ENCODE data around the gene C1orf159. TPM values are rescaled to one million over a fixed set of nuclear protein-coding genes. Genes with fewer than 3 reads are reported as not detected.

Gene C1orf159
- total and polyA plus RNA-seq, 12 donors, result 0.55 to 54.3 (median 11.3) TPM

- no peak for TF ChIP-seq POLR2A (IDR thresholded peaks at IDR 0.05)
- TF ChIP-seq, protein P1, sequence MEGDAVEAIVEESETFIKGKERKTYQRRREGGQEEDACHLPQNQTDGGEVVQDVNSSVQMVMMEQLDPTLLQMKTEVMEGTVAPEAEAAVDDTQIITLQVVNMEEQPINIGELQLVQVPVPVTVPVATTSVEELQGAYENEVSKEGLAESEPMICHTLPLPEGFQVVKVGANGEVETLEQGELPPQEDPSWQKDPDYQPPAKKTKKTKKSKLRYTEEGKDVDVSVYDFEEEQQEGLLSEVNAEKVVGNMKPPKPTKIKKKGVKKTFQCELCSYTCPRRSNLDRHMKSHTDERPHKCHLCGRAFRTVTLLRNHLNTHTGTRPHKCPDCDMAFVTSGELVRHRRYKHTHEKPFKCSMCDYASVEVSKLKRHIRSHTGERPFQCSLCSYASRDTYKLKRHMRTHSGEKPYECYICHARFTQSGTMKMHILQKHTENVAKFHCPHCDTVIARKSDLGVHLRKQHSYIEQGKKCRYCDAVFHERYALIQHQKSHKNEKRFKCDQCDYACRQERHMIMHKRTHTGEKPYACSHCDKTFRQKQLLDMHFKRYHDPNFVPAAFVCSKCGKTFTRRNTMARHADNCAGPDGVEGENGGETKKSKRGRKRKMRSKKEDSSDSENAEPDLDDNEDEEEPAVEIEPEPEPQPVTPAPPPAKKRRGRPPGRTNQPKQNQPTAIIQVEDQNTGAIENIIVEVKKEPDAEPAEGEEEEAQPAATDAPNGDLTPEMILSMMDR (IDR thresholded peaks at IDR 0.05), result no peak
- H3K36me3 ChIP-seq (replicated peaks in 1 of 2), result no peaks in the 10 kb centered on the region
- 87 to 92% (median 90%) methylated on average over 21 to 25 of the region's 25 CpGs; no CpG with 5 or more reads in 1 of the 4 donors for WGBS, 4 donors
- no peak overlapping the region for H3K4me3 ChIP-seq
- intact Hi-C loops (cut with DNase I), result no loop called here
- peaks cover 18% of the 10 kb centered on the region for H3K27me3 ChIP-seq
- DNase-seq, result no peak
- peaks cover 8 to 10% of the 10 kb centered on the region in 2 donors for H3K4me1 ChIP-seq (replicated peaks in 1 of 2)
- H3K9me3 ChIP-seq (replicated peaks in 1 of 3), result no peaks in the 10 kb centered on the region
- H3K27ac ChIP-seq, result no peak overlapping the region
These were observed 74.0 kb downstream of the C1orf159 start for GRCh38 chr1:1041873-1042272.

DNA sequence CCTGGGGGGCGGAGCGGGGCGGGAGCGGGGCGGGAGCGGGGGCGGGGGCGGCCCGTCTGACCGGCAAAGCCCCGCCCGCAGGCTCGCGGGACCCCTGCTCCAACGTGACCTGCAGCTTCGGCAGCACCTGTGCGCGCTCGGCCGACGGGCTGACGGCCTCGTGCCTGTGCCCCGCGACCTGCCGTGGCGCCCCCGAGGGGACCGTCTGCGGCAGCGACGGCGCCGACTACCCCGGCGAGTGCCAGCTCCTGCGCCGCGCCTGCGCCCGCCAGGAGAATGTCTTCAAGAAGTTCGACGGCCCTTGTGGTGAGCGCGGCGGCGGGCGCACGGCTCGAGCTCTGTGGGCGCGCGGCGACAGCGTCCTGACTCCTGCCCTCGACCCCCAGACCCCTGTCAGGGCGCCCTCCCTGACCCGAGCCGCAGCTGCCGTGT is 74.8 kb downstream of the C1orf159 start:
- Histone ChIP-seq H3K4me3 (peak overlapping the region in 1 of 4 donors; percentile 41), H3K27me3 (peaks cover 20% of the 10 kb centered on the region), H3K9me3 (replicated peaks in 1 of 3) (no peaks in the 10 kb centered on the region), H3K36me3 (replicated peaks in 1 of 2) (no peaks in the 10 kb centered on the region), H3K4me1 (replicated peaks in 1 of 2) (peaks cover 8 to 10% of the 10 kb centered on the region in 2 donors), H3K27ac (no peak overlapping the region)
- DNase-seq, result no peak
- TF ChIP-seq, protein P1 (IDR thresholded peaks at IDR 0.05), result no peak
- TF ChIP-seq POLR2A (IDR thresholded peaks at IDR 0.05), result no peak
- intact Hi-C loops (cut with DNase I), result no loop called here
- 39 to 52% (median 51%) methylated on average over 5 to 56 of the region's 60 CpGs; no CpG with 5 or more reads in 1 of the 4 donors for WGBS, 4 donors

GRCh38 chr1:1040004-1040991 is 75.6 kb downstream of the C1orf159 start:
- 2 to 6% (median 3%) methylated on average over 3 to 99 of the region's 99 CpGs for WGBS, 4 donors
- TF ChIP-seq, protein P1 (IDR thresholded peaks at IDR 0.05), result peak in 1 of 6 experiments; percentile 8
- no peak for TF ChIP-seq POLR2A (IDR thresholded peaks at IDR 0.05)
- intact Hi-C loops (cut with DNase I), result no loop called here
- H3K9me3 ChIP-seq (replicated peaks in 1 of 3), result no peaks in the 10 kb centered on the region
- H3K36me3 ChIP-seq (replicated peaks in 1 of 2), result no peaks in the 10 kb centered on the region
- H3K4me3 ChIP-seq, result peak overlapping the region in 1 of 4 donors; percentile 41
- DNase-seq, result peak; percentile 67 to 79 (median 73)
- peaks cover 8 to 10% of the 10 kb centered on the region in 2 donors for H3K4me1 ChIP-seq (replicated peaks in 1 of 2)
- no peak overlapping the region for H3K27ac ChIP-seq
- peaks cover 22% of the 10 kb centered on the region for H3K27me3 ChIP-seq

DNA sequence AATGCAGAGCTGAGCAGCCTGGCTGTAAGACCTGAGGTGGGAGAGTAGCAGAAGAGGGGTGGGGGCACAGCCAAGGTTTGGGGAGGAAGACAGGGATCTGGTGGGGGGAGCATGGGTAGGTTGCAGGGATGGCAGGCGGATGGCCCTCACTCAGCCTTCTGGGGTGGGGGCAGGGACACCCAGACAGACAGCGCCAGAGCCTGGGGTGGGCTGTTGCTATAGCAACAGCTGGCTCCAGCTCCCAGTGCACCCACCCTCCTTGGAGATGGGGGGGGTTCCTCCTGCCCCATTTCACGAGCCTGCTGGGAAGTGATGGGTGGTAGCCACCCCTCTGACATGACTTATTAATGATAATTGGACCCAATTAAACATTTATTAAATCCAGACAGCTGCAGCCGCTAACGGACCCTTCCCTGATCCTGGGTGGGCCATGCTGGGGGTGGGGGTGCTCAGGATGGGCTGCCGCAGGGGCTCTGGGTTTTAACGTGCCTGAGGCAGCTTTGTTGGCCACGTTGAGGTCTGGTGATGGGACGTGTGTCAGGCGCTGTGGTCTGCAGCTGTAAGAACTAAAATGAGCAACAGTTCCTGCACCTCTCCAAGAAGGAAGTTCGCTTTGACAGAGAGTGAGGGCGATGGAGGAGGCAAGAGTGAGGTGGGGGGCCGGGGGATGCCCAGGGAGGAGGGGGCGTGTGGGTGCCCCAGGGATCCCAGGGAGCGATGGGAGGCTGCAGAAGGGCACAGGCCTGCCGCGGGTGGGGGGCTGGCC is 76.6 kb downstream of the C1orf159 start:
- H3K4me1 ChIP-seq (replicated peaks in 1 of 2), result peaks cover 8 to 11% of the 10 kb centered on the region in 2 donors
- no peaks in the 10 kb centered on the region for H3K36me3 ChIP-seq (replicated peaks in 1 of 2)
- H3K4me3 ChIP-seq, result no peak overlapping the region
- 23 to 52% (median 30%) methylated on average over 15 to 17 of the region's 17 CpGs for WGBS, 4 donors
- no peak for TF ChIP-seq POLR2A (IDR thresholded peaks at IDR 0.05)
- TF ChIP-seq, protein P1 (IDR thresholded peaks at IDR 0.05), result no peak
- no peaks in the 10 kb centered on the region for H3K9me3 ChIP-seq (replicated peaks in 1 of 3)
- no peak for DNase-seq
- H3K27me3 ChIP-seq, result peaks cover 32% of the 10 kb centered on the region
- intact Hi-C loops (cut with DNase I), result no loop called here
- H3K27ac ChIP-seq, result no peak overlapping the region
